Small intestine (tissue), 7 donors: ENCODE measurements around the gene VSIG1. TPM values are rescaled to one million over a fixed set of nuclear protein-coding genes. Genes with fewer than 3 reads are reported as not detected.

Experiments
- DNase-seq, 2 donors: peaks; one replicate each; pipeline versions ENCODE4 v3.0.0 to v3.0.0-alpha.2; 2013
- FAIRE-seq: peaks from 2 replicates; lab custom pipeline; 2012; peaks lifted over from hg19 to GRCh38; lab: Jason Lieb, UNC
- H3K27ac ChIP-seq, 3 donors: one replicate each; pipeline ENCODE4 v1.5.1; 2013; ENCODE audit warnings: low read length in 2 of 3, mild to moderate bottlenecking in 2 of 3, control low read depth in 1 of 3, inconsistent platforms in 1 of 3, low read depth in 1 of 3, moderate library complexity in 1 of 3
- H3K27me3 ChIP-seq, 3 donors: one replicate each; pipeline ENCODE4 v1.6.1; 2013; ENCODE audit warnings: low read length in 3 of 3, inconsistent platforms in 1 of 3; ENCODE audit not compliant: control insufficient read depth in 3 of 3, insufficient read depth in 3 of 3
- H3K36me3 ChIP-seq, 3 donors: one replicate each; pipeline ENCODE4 v1.6.1; 2013; ENCODE audit warnings: low read length in 3 of 3, inconsistent platforms in 1 of 3, low read depth in 1 of 3, mild to moderate bottlenecking in 1 of 3, moderate library complexity in 1 of 3; ENCODE audit not compliant: control insufficient read depth in 3 of 3, insufficient read depth in 2 of 3
- H3K4me1 ChIP-seq, 3 donors: one replicate each; pipeline ENCODE4 v1.6.1; 2013; ENCODE audit warnings: low read length in 2 of 3, inconsistent platforms in 1 of 3, low read depth in 1 of 3, mild to moderate bottlenecking in 1 of 3, moderate library complexity in 1 of 3; ENCODE audit not compliant: control insufficient read depth in 3 of 3, insufficient read depth in 2 of 3
- H3K4me3 ChIP-seq, 3 donors: one replicate each; pipeline ENCODE4 v1.5.1; 2013; ENCODE audit warnings: low read length in 3 of 3, control low read depth in 1 of 3, inconsistent platforms in 1 of 3, low read depth in 1 of 3, mild to moderate bottlenecking in 1 of 3, moderate library complexity in 1 of 3
- H3K9me3 ChIP-seq, 2 donors: one replicate each; pipeline ENCODE4 v1.6.1; 2013; ENCODE audit warnings: low read depth in 1 of 2, low read length in 1 of 2; ENCODE audit not compliant: control insufficient read depth in 2 of 2, insufficient read depth in 1 of 2
- WGBS, 3 donors: extraction: QIAGEN DNeasy Blood & Tissue Kit; methylation state at CpG; one replicate each; pipeline ENCODE4 v1.1.7; 2013; 5-methylcytosine and 5-hydroxymethylcytosine counted together
- polyA plus RNA-seq, 4 donors: library from polyadenylated mRNA; stranded (reverse) in 3 of 4; unstranded in 1 of 4; fragments of 200-250 nt in 3 of 4; fragments of 120-200 nt in 1 of 4; gene quantifications; one replicate each; pipeline versions ENCODE4 v1.2.1 to v1.2.3, GENCODE V29; 2013
- donor health status: healthy with polysubstance abuse.
- donor health status: control.
- donor health status: control.
- donor health status: Bipolar disorder and iron deficiency.
- donor health status: healthy.

VSIG1 gene
- polyA plus RNA-seq, 4 donors = 0.16 to 0.45 (median 0.43) TPM; not detected in 1

GRCh38 chrX:108022491-108023089 lies 22.3 kb upstream of the VSIG1 start:
- H3K27me3 ChIP-seq = no peaks in the 10 kb centered on the region
- DNase-seq = no peak
- H3K9me3 ChIP-seq = no peaks in the 10 kb centered on the region
- H3K4me1 ChIP-seq = peaks cover 0 to 7% (median 0%) of the 10 kb centered on the region in 3 donors
- H3K36me3 ChIP-seq = no peaks in the 10 kb centered on the region
- H3K4me3 ChIP-seq = no peak overlapping the region
- WGBS, 3 donors = 21 to 87% (median 58%) methylated on average over 1 of the region's 1 CpG
- H3K27ac ChIP-seq = no peak overlapping the region
- no peak for FAIRE-seq

- 95 to 97% (median 97%) methylated on average over 1 of the region's 1 CpG for WGBS, 3 donors
- Histone ChIP-seq H3K27ac (no peak overlapping the region), H3K9me3 (no peaks in the 10 kb centered on the region), H3K36me3 (no peaks in the 10 kb centered on the region), H3K27me3 (no peaks in the 10 kb centered on the region), H3K4me1 (no peaks in the 10 kb centered on the region), H3K4me3 (no peak overlapping the region)
- DNase-seq = no peak
- FAIRE-seq = no peak
Observed at GRCh38 chrX:108025376-108025775, 19.5 kb upstream of the VSIG1 start.

GRCh38 chrX:108025954-108026600 lies 18.8 kb upstream of the VSIG1 start:
- no peak for FAIRE-seq
- no peak overlapping the region for H3K27ac ChIP-seq
- 32 to 49% (median 37%) methylated on average over 2 of the region's 2 CpGs for WGBS, 3 donors

GRCh38 chrX:108028854-108029253 lies 16.0 kb upstream of the VSIG1 start:
- Histone ChIP-seq H3K9me3 (no peaks in the 10 kb centered on the region), H3K4me1 (peaks cover 0 to 2% (median 0%) of the 10 kb centered on the region in 3 donors), H3K36me3 (no peaks in the 10 kb centered on the region), H3K4me3 (no peak overlapping the region), H3K27me3 (no peaks in the 10 kb centered on the region), H3K27ac (no peak overlapping the region)
- DNase-seq (no peak), FAIRE-seq (no peak)
- WGBS, 3 donors = 77 to 88% (median 82%) methylated on average over 1 of the region's 1 CpG

More at GRCh38 chrX:108025954-108026600, 18.8 kb upstream of the VSIG1 start:
- Histone ChIP-seq H3K4me3 (no peak overlapping the region), H3K9me3 (no peaks in the 10 kb centered on the region), H3K36me3 (no peaks in the 10 kb centered on the region), H3K27me3 (no peaks in the 10 kb centered on the region), H3K4me1 (no peaks in the 10 kb centered on the region)
- peak in 1 of 2 donors; percentile 9 for DNase-seq

- peaks cover 0 to 2% (median 0%) of the 10 kb centered on the region in 3 donors for H3K4me1 ChIP-seq
- H3K27me3 ChIP-seq = no peaks in the 10 kb centered on the region
- no peaks in the 10 kb centered on the region for H3K36me3 ChIP-seq
- no peak for FAIRE-seq
- 81 to 92% (median 83%) methylated on average over 5 of the region's 5 CpGs for WGBS, 3 donors
- DNase-seq = no peak
- H3K9me3 ChIP-seq = no peaks in the 10 kb centered on the region
- H3K4me3 ChIP-seq = no peak overlapping the region
- no peak overlapping the region for H3K27ac ChIP-seq
Observed at GRCh38 chrX:108029928-108030711, 14.7 kb upstream of the VSIG1 start.

- FAIRE-seq = no peak
- Histone ChIP-seq H3K4me3 (no peak overlapping the region), H3K27ac (no peak overlapping the region), H3K9me3 (no peaks in the 10 kb centered on the region), H3K36me3 (no peaks in the 10 kb centered on the region), H3K4me1 (peaks cover 0 to 12% (median 0%) of the 10 kb centered on the region in 3 donors), H3K27me3 (no peaks in the 10 kb centered on the region)
- 91% methylated on average over 5 of the region's 5 CpGs for WGBS, 3 donors
- no peak for DNase-seq
Observed at GRCh38 chrX:108032944-108033343, 11.9 kb upstream of the VSIG1 start.

- no peak overlapping the region for H3K27ac ChIP-seq
- no peaks in the 10 kb centered on the region for H3K36me3 ChIP-seq
- H3K9me3 ChIP-seq = no peaks in the 10 kb centered on the region
- peaks cover 0 to 12% (median 0%) of the 10 kb centered on the region in 3 donors for H3K4me1 ChIP-seq
- FAIRE-seq = no peak
- no peak overlapping the region for H3K4me3 ChIP-seq
- 47 to 61% (median 58%) methylated on average over 3 of the region's 3 CpGs for WGBS, 3 donors
- no peaks in the 10 kb centered on the region for H3K27me3 ChIP-seq
- no peak for DNase-seq
Observed at GRCh38 chrX:108033890-108034289, 11.0 kb upstream of the VSIG1 start.

GRCh38 chrX:108034725-108035124 lies 10.1 kb upstream of the VSIG1 start:
- FAIRE-seq (no peak), DNase-seq (no peak)
- no peaks in the 10 kb centered on the region for H3K27me3 ChIP-seq
- H3K9me3 ChIP-seq = no peaks in the 10 kb centered on the region
- no peak overlapping the region for H3K27ac ChIP-seq
- no peak overlapping the region for H3K4me3 ChIP-seq
- peaks cover 0 to 12% (median 0%) of the 10 kb centered on the region in 3 donors for H3K4me1 ChIP-seq
- 69 to 82% (median 75%) methylated on average over 3 of the region's 3 CpGs for WGBS, 3 donors
- H3K36me3 ChIP-seq = no peaks in the 10 kb centered on the region
